HG02870 (cell line): ENCODE measurements around the gene NTM.

Experiments used
- ATAC-seq: cut with Tn5 transposase; IDR thresholded peaks from one replicate; pipeline ENCODE4 v1.9.1; 2021; ENCODE audit warnings: mild to moderate bottlenecking, moderate library complexity; ENCODE audit not compliant: unreplicated experiment

NTM gene

DNA sequence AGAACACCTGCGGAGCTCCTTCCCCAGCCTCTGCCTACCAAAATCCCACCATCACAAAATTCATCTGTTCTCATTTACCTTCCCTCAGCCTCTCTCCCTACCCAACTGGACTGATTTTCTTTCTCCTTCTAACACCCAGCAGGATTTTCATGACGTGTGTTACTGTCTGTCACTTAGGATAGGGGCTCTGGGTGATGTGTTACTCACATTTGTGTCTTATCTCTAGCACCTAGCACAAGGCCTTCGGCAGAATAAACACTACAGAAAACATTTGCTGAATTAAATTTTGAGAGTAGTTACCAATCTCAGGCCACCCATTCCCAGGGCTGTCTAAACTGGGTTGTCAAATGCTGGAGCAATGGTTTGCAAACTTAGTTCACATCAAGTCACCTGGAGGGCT is 88.0 kb downstream of the NTM start:
- no peak for ATAC-seq

DNA sequence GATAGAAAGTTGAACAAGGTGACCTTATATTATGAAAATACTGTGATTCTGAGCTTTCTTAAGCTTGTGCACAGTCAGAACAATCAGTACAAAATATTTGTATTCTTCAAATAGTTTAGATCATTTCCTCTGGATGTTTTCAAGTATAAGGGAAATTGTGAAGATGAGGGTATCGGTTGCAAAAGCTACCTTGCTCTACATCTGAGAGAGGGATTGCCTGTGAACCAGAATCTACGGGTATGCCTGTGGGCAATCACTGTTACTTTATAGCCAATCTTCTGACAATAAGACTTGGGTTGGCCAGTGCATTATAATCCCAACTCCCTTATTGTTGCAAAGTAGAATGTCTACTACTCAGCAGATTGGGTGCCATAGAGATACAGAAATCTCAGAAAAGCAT is 90.5 kb downstream of the NTM start:
- ATAC-seq, result no peak

DNA sequence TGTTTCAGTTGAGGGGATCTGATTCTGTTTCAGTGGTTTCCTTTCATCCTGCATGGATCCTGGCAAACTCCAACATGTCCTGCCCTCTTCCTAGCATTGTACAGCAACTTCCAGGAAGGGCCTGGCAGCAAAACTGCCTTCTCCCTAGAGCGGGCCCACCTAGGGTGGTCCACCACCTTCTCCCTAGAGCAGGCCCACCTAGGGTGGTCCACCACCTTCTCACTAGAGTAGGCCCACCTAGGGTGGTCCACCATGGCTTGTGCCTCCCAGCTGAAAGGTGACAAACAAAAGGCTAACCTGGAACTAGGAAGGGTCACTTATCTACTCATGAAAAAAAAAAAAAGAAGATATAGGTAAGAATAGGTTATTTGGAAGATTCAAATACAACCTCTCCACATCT is 92.2 kb downstream of the NTM start:
- ATAC-seq, result no peak

DNA sequence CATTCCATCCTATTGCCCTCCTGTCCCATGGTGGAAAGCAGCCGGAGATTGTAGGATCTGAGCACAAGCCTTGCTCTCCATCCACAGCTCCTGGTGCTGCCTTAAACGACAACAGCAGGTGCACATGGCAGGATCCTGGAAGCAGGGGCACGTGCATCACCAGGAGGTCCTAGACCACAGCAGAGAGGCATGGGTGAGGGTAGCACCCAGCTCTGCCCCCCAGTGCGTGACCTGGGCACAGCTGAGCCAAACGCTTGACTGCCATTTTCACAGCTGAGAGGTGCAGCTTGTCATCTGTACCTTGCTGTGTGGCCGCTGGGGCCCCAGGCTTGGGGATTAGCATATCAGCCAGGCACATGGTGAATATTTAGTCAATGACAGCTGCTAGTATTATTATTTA is 92.7 kb downstream of the NTM start:
- ATAC-seq, result no peak

DNA sequence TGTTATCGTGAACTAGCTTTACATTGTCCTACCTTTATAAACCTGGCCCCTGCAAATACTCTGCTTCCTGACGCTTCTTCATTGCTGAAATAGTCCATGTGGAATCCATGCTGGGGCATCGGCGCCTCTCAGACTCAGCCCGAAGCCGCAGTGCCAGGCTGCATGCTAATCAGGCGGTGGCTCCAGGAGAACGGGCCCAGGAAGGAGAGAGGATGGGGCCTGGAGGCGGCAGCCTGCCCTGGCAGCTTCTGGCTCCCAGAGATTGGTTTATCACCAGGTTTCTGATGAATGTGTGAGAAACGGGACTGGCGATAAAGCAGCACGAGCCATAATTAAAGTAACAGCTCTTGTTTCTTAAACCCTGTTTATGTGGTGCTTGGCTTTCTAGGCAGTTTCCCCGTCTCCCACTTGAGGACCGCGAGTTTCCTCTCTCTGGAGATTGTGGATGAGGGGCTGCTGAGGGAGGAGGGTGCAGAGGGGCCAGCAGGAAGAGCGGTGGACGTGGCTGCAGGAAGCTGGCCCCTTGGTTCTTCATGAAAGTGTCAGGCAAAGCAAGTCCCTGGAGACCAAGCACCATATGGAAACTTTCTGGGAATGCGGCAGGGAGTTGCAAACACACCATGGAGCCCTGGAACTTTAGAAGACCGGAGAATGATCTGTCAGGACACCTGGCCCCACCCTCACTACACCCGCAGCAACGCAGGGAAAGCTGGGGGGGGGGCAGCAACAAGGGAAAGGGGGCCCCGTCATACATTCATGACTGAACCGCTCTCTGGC is 93.4 kb downstream of the NTM start:
- ATAC-seq, result no peak

DNA sequence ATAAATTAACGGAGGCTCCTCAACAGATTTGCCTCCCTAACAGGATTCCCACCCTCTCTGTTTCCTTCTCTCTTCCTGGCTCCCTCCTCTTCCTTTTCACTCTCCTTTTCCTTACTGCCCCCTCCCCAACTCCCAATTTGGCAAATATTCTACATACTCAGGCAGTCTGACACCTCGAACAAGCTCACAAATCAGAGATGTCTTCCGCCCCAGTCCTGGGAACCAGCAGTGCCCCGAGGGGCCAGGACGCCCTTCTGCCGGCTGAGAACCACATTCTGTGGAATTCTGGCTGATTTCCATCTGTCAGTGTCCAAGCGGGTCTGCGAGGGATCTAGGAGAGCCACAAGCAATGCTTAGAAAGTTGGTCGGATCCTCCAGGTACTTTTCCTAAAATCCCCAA is 94.0 kb downstream of the NTM start:
- ATAC-seq, result no peak

DNA sequence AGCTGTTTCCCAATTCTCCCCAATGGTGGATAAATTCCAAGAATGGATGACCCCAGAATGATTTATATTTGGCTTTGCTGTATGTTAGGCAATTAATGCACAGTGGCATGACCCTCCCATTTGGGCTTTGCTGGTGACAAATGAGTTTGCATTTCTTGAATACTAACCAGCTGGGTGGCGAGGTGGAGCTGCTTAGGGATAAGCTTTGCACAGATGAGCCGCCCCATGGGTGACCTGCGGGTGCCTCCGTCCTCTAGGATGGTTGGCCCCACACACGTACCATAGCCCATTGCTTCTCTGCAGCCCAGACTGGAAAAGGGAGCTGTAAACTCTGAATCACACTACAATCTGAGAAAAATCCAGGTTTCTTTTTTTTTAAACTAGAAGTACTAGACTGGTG is 94.6 kb downstream of the NTM start:
- ATAC-seq, result no peak

DNA sequence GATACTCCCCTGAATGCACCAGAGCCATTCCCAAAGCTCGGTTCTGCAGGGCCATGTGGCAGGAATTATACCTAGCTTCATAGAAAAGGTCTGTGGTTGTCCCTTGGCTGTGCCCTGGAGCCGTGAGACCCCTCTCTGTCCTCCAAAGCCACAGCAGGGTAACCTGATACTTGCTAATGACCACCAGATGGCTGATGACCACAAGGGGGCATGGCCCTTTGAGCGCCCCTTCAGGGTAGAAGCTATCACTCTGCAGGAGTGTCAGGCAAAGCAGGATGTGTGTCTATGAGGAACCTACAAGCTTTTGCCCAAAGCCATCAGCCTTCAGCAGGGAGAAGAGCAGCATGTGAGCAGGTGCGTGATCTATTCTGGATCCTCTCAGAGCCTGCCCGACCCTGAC is 95.3 kb downstream of the NTM start:
- no peak for ATAC-seq

DNA sequence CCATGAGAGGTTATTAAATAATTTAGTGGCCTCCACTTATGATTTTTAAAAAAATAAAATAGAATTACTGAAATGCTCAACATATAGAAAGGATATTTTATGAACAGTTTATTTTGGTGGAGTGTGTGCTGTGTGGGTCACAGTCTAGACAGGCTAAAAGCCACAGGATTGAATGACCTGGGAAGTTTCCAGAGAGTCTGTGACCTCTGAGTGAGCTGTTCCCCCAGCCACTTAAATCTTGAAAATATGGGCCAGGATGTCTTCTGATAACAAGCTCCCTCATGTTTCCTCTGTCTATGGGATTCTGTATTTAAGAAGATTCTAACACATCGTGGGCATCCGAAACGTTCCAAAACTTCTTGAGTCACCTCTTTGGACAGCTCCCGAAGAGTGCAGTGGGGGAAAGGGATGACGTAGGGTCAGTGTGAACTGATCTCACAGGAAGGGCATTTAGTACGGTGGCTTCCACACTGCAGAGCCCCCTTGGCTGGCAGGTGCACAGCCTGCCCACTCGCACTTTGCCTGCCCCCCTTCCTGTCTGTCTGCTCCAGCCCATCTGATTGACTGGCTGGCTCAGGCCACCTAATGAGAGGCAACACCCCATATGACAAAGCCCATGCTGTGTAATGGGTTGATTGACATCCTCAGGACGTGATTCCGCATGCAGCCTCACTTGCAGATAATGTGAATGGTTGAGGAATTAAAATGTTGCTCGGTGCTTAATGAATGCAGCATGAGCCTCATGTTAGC is 97.4 kb downstream of the NTM start:
- no peak for ATAC-seq

DNA sequence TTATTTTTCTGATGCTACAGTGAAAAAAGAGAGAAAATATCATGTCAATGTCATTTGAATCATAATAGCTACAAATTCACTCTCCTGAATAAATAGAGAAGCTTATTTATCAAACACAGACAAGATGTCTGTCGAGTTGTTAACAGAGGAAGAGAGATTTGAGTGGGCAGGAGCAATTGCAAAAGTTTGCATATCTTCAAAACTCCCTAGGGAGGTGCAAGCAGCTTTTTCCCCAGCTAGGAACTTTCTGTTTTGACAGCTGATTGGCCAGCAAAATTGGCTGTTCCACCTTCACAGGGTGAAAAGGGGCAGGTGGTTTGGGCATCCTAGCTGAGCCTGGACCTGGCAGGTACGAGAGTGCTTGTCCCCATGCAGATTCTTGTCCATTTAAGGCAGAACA is 98.2 kb downstream of the NTM start:
- no peak for ATAC-seq

DNA sequence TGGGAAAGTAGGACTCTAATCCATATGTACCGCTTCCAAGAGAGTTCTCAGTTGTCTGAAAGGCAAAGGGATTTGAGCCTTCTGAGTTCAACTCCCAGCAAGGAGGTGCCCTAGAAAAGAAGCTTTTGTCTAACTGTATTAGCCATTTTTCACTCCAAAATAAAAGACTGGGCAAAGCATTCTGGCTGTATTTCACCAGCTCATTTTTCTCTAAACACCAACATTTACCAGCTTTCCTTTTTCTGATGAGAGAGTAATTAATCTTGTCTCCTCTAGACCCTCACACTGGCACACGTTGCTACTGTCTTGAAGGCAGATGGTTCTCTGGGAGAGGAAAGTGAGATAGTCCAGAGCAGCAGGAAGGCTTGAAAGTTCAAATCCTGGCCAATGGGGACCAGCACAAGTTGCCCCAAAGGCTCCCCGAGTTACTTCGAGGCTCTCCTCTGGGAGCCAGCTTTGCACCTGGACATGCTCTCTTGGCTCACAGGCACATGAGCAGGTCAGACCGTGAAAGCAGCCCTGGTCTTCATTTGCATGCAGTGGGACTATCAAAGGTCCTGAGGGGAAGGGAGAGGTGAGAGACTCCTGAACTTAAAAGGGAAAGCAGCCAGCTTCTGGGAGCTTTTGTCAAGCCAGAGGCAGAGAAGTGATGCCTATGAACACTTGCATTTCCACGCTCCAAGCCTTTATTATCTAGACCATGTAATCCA is 100.0 kb downstream of the NTM start:
- ATAC-seq, result no peak

DNA sequence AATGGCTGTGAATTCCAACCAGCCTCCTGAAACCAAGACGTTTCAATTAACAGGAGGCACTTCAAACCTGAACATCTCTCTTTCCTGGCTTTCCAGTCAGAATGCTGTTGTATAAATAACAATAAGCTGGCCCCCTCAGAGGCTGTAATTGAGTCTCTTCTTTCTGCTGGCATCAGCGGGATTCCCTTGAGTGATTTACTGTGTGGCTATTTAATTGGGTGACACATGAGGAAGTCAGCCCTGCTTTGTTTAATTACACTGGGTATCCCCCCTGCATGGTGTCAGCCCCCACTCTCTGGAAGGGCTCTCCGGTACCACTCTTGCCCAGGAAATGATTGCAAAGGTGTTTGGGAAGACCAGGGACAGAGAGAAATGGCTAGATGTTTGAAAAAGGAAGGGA is 101.6 kb downstream of the NTM start:
- ATAC-seq, result no peak

DNA sequence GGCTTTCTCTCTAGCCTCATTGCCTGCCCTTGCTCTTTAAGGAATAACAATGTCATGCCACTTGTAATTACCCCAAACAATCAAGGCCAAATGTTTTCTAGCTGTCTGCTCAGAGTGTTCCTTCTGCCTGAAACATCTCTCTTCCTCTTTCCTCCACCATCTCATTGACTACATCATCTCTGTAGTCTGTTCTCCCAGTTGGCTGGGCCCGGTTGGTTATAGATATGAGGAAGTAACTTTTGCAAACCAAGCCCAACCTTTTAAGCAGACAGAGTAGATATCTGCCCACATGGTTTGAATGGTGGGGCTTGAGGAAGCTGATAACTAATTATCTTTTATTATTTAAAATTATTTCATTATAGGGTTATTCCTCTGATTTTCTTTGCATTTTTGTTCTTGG is 104.5 kb downstream of the NTM start:
- ATAC-seq, result no peak

DNA sequence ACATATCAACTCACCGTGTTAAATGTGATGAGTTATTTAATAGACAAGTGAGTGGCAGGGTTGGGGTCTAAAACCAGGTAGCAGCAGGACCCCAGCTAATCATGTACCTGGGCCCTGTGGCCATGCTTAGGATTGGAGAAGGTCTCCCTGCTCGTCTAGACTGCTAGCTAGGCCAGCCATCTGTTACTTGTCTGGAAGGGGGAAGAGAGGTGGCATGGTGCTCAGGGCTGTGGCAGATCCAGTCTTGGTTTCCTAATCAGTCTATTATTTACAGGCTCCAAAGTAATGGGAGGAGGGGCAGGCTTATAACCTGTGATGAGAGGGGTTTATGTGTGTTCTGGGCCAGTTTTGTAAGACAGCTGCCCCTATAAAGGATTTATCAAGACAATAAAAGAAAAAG is 105.9 kb downstream of the NTM start:
- ATAC-seq, result no peak

DNA sequence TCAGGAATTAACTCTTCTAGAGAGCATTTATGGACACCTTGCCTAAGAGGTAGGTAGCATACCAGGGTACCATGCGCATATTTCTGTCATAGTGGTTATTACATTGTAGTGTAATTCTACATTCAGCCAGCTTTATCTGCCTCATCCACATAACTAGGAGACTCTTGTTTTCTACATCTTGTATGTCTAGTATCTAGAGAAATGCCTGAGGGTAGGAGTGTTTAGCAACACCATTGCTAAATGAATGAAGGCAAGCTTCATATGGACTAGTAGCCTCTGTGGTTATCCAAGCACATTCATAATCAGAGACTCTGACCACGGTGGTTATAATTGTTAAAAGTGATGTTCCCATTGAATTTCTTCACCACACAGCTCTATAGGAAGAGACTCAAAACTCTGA is 107.9 kb downstream of the NTM start:
- ATAC-seq, result no peak

DNA sequence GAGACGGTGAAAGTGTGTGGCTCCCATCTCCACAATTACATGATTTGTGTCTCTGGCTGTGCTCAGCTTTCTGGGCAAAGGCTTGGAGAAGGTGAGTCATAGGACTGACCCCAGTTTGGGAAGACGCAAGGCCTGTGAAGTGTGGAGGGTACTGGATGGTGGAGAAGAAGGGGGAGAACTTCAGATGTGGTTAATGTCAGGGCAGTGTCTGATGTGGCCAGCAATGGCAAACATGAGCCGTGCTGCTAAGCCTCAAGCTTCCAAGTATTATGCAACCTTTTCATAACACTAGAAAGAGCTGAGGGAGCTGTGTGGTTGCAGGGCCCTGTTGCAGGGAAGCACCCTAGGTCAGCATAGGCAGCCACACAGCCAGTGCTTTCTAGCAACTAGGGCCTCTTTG is 110.9 kb downstream of the NTM start:
- ATAC-seq, result no peak

DNA sequence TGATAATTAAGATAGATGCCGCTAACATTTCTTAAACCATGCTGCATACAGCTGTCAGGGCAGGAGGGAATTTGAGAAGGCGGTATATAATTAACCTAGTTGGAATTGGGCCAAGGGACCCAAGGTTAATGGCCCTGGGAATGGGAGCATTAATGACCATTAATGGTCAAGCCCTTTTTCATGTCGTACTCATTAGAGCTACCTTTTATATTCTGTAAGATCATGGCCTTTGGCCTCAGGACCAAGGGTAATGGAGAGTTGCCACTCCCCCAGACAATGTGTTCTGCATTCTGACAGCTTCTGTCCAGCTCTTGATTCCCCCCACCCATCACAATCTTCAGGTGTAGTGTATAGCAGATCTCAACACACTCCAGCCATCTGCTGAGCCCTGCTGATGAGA is 111.6 kb downstream of the NTM start:
- ATAC-seq, result no peak

DNA sequence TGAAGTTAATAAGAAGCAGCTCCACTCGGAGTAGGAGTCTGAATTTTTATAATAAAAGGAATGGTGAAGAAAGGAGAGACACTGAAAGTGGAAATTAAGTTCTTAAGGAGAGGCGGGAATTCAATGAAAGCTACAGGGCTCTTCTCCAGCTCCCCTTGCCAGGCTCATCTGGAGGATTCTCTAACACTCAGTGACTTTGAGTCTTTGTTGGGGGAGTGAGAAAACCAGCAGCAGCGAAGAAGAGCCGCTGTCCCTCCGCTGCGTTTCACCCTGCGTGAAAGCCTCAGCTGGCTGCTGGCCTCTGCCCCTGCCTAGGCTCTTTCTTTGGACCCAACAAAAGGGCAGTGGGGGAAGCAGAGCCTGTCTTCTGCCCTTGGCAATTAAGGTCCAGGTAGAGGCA is 113.0 kb downstream of the NTM start:
- no peak for ATAC-seq

DNA sequence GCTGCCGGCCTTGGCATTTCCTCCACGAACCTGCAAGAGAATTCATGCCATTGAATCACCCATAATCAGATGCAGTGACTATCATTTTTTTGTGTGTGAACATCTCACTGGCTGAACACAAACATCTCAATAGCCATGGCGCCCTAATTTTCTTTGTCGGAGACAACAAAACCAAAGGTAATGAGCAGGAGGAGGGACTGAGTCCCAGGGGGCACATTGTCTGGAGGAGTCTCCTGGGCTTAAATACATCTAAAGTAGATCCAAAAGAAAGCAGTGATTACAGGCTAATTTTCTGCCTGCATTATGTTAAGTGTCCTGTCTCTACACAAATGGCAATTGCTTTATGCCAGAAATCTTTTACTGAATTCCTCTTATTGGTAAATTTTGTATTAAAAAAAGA is 113.5 kb downstream of the NTM start:
- no peak for ATAC-seq

DNA sequence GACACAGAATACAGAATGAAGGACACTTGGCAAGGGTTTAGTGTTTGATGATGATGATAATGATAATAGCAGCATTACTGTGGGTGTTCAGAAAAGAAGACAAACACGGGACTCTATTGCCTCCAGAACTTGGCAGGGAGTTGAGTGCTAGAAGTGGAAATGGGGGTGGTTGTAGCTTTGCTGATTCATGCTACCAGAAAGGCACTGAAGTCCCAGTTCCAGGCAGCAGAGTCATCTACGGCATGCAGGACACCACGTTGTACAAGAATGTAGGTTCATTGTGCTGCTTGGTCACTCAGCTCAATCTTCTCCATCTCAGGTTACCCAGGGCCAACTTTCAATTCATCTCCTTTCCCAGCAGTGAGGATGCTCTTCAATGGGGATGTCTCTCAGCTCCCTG is 115.7 kb downstream of the NTM start:
- ATAC-seq, result no peak

DNA sequence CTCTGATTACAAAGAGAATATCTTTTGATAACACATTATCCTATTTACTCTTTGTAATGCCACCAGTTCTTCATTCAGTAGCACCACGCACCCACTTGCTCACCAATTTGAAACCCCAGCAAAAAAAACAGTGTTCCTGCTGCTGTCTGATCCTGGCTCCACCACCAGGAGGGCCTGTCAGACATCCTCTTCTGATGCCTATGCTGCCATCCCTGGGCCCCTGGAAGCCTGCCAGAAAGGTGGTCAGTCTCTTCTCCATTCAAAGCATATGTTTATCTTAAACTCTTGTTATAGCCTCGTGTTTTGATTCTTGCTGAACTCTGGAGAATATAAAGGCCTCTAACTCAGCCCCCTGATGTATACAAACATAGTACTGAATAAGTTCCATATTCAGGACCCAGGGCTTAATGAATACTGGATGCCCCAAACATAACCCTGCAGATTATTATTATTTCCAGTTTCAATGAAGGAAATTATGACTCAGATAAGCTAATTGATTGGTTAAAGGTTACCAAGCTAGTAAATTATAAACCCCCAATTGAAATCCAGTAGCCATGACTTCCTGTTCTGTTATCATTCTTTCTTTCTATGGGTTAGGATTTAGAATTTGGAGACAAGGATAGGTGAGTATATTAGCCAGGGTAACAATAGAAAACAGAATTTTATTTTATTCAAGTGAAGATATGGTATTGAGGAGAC is 116.7 kb downstream of the NTM start:
- ATAC-seq, result no peak
